Measurements from ENCODE around the gene MRPL42.

Gene MRPL42

DNA sequence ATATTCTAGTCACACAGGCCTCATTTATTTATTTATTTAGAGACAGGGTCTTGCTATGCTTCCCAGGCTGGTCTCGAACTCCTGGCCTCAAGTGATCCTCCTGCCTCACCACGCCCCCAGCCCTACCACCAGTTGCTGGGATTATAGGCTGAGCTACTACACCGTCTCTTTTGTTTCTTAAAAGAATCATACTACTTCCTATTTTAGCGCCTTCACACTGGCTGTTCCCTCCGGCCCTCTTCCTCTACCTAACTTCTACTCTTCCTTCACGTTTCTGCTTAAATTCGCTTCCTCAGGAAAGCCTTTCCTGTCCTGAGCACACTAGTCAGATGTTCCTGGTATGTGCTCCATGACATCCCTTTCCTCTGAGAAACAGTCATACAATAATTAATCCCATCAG, 6.4 kb upstream of the MRPL42 start:
- DNase-seq (ENCODE audit: insufficient read length, low spot score) (no peak), FAIRE-seq (no peak)
- TF ChIP-seq, protein P1, sequence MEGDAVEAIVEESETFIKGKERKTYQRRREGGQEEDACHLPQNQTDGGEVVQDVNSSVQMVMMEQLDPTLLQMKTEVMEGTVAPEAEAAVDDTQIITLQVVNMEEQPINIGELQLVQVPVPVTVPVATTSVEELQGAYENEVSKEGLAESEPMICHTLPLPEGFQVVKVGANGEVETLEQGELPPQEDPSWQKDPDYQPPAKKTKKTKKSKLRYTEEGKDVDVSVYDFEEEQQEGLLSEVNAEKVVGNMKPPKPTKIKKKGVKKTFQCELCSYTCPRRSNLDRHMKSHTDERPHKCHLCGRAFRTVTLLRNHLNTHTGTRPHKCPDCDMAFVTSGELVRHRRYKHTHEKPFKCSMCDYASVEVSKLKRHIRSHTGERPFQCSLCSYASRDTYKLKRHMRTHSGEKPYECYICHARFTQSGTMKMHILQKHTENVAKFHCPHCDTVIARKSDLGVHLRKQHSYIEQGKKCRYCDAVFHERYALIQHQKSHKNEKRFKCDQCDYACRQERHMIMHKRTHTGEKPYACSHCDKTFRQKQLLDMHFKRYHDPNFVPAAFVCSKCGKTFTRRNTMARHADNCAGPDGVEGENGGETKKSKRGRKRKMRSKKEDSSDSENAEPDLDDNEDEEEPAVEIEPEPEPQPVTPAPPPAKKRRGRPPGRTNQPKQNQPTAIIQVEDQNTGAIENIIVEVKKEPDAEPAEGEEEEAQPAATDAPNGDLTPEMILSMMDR (IDR thresholded peaks at IDR 0.05; ENCODE audit: insufficient read depth, missing control alignments), result no peak

DNA sequence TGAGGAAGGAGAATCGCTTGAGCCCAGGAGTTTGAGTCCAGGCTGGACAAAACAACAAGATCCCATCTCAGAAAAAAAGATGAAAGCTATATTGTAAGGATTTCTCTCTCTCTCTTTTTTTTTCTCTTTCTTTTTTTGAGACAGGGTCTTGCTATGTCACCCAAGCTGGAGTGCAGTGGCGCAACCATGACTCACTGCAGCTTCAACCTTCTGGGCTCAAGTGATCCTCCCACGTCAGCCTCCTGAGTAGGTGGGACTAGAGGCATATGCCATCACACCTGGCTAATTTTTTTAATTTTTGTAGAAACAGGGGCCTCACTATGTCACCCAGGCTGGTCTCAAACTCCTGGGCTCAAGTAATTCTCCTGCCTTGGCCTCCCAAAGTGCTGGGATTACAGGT, 5.8 kb upstream of the MRPL42 start:
- TF ChIP-seq, protein P1 (IDR thresholded peaks at IDR 0.05; ENCODE audit: insufficient read depth, missing control alignments), result no peak
- FAIRE-seq, result no peak
- no peak for DNase-seq (ENCODE audit: insufficient read length, low spot score)

DNA sequence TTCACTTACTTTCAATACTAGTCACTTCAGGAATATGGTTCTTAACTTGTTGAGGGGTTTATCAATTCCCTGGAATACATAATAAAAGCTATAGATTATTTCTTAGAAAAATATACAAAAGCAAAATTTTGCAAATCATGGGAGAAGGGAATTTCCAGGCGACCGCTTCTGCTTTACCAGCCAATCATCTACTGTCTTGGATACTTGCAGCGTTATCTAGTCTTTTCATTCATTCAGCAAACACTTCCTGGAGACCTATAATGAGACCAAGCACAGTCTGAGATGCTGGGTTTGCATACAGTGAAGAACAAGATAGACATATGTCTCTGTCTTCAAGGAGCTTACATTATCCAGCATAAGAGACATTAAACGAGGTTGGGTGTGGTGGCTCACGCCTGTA, 1.5 kb upstream of the MRPL42 start:
- DNase-seq (ENCODE audit: insufficient read length, low spot score), result no peak
- TF ChIP-seq, protein P1 (IDR thresholded peaks at IDR 0.05; ENCODE audit: insufficient read depth, missing control alignments), result no peak
- no peak for FAIRE-seq

DNA sequence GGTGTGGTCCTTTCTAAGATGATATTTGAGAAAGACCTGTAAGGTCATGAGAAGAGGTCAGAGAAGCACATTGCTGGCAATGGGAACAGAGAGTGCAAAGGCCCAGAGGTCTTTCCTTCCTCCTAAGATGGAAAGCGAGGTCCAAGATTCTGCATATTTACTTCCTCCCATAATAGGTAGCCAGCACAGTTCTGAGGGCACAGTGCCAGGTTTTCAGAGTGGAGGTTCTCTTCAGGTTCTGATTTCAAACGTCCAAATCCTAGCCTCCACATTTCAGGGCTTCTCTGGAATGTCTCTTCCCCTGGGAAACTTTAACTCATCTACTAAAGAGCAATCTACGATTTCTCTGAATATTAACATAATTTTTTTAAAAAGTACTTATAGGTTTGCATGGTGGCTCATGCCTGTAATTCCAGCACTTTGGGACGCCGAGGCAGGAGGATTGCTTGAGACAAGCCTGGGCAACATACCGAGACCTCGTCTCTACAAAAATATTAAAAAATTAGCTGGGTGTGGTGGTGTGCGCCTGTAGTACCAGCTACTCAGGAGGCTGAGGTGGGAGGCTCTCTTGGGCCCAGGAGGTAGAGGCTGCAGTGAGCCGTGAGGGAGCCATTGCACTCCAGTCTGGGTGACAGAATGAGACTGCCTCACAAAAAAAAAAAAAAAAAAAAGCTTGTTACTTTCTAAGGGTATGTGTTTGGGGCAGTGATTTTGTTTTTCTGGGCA, 526 bp upstream of the MRPL42 start:
- TF ChIP-seq, protein P1 (IDR thresholded peaks at IDR 0.05; ENCODE audit: insufficient read depth, missing control alignments), result no peak
- no peak for DNase-seq (ENCODE audit: insufficient read length, low spot score)
- FAIRE-seq, result no peak

DNA sequence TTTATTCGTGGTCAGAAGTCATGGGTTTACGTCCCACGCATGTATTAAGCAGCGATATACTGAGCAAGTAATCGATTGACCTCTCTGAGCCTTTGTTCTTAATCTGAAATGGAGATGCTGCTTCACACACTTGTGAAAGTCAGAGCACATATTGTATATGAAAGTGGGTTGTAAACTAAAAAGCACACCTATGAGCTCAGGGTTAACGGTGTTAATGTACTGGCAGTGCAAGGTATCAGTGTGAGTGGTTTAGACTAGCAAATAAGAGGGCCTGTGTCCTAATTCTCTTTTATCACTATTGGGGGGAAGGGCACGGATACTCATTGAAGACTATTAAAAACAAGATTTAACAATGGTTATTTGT, 676 bp downstream of the MRPL42 start:
- DNase-seq (ENCODE audit: insufficient read length, low spot score) (no peak), FAIRE-seq (no peak)
- TF ChIP-seq, protein P1 (IDR thresholded peaks at IDR 0.05; ENCODE audit: insufficient read depth, missing control alignments), result no peak

DNA sequence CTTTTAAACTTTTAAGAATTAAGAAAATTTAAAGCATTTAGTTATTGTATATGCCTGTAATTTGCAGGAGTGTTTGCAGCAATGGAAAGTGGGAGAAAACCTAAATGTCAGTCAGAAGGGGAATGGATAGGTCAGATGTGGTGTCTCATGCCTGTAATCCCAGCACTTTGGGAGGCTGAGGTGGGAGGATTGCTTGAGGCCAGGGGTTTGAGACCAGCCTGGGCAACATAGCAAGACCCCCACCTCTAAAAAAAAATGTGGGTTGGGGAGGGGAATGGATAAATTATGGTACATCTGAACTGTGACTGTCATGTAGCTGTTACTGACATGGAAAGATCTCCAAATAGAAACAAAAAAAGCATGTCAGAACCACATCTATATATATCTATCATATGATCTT, 2.1 kb downstream of the MRPL42 start:
- TF ChIP-seq, protein P1 (IDR thresholded peaks at IDR 0.05; ENCODE audit: insufficient read depth, missing control alignments), result no peak
- DNase-seq (ENCODE audit: insufficient read length, low spot score), result no peak
- FAIRE-seq, result no peak

DNA sequence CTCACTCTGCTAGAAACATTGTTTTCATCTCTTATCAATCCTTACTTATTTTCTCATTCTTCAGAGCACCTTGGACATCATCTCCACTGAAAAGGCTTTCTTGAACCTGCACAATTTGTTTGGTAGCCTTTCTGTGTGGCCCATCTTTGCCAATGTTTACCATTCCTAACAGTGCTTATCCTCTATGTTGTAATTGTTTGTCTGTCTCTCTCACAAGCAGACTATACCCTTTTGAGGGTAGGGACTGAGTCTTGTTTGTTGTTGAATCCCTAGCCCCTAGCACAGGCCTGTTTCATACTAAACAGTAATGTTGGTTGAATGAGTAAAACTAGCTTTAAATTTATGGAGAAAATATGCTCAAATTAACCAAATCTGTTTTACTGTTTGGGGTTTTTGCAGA, 9.2 kb downstream of the MRPL42 start:
- FAIRE-seq, result no peak
- TF ChIP-seq, protein P1 (IDR thresholded peaks at IDR 0.05; ENCODE audit: insufficient read depth, missing control alignments), result no peak
- no peak for DNase-seq (ENCODE audit: insufficient read length, low spot score)
